ENCODE results near the gene CCDC38.

The CCDC38 gene

GRCh38 chr12:95820096-95820703 lies 122.2 kb downstream of the CCDC38 start:
- Histone ChIP-seq H3K4me1 (ENCODE audit: insufficient read depth, low read length, severe bottlenecking) (no peaks in the 10 kb centered on the region), H3K27ac (ENCODE audit: low read depth, low read length, poor library complexity, severe bottlenecking) (no peak overlapping the region), H3K9me2 (ENCODE audit: low read depth, low read length) (no peaks in the 10 kb centered on the region), H3K36me3 (ENCODE audit: insufficient read depth, low read length) (no peaks in the 10 kb centered on the region), H3K27me3 (ENCODE audit: insufficient read depth, low read length) (no peaks in the 10 kb centered on the region), H3K4me2 (ENCODE audit: low read length) (no peak overlapping the region), H3K79me2 (ENCODE audit: insufficient read depth, low read length) (no peaks in the 10 kb centered on the region), H3F3A (ENCODE audit: insufficient read depth, low read length) (no peaks in the 10 kb centered on the region), H4K20me1 (ENCODE audit: insufficient read depth, low read length) (no peaks in the 10 kb centered on the region), H3K4me3 (ENCODE audit: low read depth, low read length, poor library complexity, severe bottlenecking) (no peak overlapping the region), H2AFZ (ENCODE audit: low read length) (no peak overlapping the region), H3K9ac (ENCODE audit: low read length) (no peak overlapping the region), H3K9me3 (ENCODE audit: low read length) (no peaks in the 10 kb centered on the region)
- TF ChIP-seq CTCF (IDR thresholded peaks at IDR 0.05; ENCODE audit: low read length) (peak; percentile 22; the same call in 1 of the 2 replicates), EZH2 (IDR thresholded peaks at IDR 0.05; ENCODE audit: borderline replicate concordance, low read length) (no peak)
